Astrocyte of the hippocampus (primary cell): ENCODE results near the gene USP10.

ENCODE experiments used
- DNase-seq: peaks from one replicate; pipeline ENCODE4 v3.0.0; 2011; ENCODE audit warnings: low read depth, low spot score

The USP10 gene

DNA sequence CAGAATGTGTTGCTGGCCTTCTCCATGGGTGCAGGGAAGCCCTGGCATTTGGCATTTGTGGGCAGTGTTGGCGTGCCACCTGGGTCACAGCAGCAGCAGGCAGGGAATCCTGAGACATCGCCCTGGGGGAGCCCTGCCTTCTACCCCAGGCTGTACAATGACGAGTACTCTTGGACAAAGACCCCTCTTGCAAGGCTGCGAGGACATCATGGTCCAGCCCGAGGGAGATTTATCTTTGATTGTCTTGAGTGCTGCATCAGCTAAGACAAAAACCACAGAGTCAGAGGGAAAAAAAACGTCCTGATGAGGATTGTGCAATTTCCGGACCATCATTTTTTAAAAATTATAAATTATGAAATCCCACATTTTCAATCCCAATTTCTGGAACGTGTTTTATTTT lies 123.7 kb downstream of the USP10 start:
- no peak for DNase-seq

DNA sequence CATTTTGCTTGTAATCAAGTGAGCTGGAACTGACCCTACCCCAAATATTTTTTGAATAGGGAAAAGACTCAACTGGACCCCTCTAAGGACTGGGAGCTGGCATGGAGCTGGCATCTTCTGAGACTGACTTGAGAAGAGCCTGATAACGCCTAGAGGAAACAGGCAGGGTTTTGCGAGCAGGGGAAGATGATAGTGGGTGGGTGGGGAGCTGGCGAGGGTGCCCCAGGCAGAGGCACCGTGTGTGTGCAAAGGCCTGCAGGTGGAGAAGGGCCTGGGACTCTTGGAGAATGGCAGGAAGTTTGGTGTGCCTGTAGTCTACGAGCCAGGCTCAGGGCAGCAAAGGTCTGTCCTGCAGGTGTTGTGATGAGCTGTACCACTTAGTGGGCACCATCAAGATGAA lies 124.1 kb downstream of the USP10 start:
- DNase-seq: no peak

- DNase-seq: no peak
These were observed 126.2 kb downstream of the USP10 start for GRCh38 chr16:84825896-84826557.

DNA sequence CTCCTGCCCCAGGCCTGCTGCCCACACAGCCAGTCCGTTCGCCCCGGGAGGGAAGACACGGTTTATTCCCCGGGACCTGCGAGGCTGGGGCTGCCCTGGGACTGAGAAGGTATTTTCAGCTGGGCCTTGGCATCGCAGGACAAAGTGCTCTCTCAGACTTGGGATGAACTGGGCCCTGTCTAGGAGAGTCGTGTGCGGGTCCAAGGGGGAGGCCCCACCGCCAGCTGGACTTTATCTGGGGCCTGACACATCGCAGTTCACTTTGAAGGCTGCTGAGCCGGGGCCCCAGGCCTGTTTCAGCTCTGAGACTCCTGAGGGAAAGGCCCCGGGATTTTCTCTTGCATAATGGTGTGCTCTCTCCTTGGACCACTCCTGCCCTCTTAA lies 126.8 kb downstream of the USP10 start:
- DNase-seq: no peak

DNA sequence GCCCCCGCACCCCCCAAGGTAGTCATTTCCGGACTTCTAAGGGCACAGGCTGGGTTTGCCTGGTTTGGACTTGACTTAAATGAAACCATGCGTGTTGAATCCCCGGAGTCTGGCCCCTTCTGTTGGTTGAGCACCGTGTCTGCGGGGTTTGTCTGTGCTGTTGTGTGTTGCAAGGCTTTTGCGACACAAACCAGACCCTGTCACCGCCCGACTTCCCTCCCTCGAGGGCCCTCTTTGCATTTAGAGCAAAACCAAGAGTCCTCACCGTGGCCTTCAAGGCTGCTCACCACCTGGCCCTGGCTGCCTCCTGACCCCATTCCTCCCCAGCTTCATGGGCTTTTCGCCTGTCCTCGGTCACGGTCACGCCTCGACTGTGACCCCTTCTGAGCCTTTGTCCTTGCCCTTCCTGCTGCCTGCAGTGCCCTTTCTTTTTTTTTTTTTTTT lies 127.4 kb downstream of the USP10 start:
- no peak for DNase-seq

DNA sequence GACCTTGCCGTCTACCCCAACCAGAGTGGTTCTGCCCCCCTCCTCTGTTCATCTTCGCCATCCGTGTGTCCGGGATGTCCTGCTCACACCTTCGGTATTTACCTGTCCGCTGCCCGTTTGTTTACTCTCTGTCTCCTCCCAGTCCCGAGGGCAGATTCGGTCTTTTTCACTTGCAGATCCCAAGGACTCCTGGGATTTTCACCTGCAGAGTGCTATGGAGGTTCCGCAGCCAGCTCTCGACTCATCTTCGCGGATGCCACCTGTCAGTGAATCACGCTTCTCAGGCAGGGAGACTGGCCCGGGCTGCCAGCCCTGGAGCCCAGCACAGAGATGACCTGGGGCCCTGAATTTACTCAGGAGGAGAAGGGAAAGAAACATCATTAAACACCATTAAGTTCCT lies 128.1 kb downstream of the USP10 start:
- DNase-seq: no peak

DNA sequence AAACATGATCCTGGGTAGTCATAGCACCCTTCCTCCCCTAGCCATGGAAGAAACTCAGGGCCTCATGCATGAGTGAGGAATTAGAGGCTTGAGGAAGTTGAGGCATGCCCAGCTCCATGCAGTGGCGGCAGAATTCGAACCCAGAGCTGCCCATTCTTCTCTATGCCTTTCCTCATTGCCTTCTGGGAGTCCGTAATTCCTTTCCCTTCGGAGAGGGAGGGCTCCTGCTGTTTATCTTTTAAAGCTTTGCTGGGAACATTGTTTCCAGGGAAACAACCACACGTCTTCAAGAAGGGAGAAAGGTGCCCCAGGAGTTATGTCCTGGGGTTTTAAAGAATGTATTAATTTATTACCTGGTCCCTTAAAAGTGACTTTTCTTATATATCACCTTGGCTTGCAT lies 128.5 kb downstream of the USP10 start:
- no peak for DNase-seq
